ENCODE data around the gene SEMA5B. TPM values are rescaled to one million over a fixed set of nuclear protein-coding genes. Genes with fewer than 3 reads are reported as not detected.

SEMA5B gene
- polyA plus RNA-seq, 1 of the 3 experiments (the other 2 are of a cell fraction): 0.43 TPM

DNA sequence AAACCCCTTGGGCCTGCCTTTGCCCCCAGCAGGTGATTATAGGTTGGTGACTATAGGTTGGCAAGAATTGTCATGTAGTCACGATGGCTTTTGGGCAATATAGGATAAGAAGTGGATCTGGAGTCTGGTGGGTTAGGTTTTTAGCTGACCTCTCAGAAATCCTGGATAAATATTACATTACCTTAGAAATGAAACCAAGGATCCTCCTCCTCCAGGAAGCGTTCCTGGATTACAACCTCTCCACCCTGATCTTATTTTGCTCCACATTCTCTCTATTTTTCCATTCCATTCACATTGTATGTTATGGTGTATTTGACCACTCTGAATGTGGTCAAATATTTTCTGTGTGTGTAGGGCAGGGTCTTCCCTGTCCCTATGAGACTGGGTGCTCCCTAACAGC lies 82.3 kb downstream of the SEMA5B start:
- 86% methylated on average over 2 of the region's 2 CpGs for WGBS (ENCODE audit: low lambda C conversion rate)
- H3K9me3 ChIP-seq: no peaks in the 10 kb centered on the region
- no peaks in the 10 kb centered on the region for H3K9me2 ChIP-seq
- CTCF ChIA-PET: interaction anchor here (1.0 to 15.7 kb wide), 2 partner anchors 10 to 81 kb away, joined by 5 to 342 read pairs; partner anchors contain the start of gene SEMA5B
- peaks cover 10 to 20% of the 10 kb centered on the region in 2 experiments; a peak in 2 of 4 replicates for H3K4me1 ChIP-seq (ENCODE audit: control insufficient read depth in 1 of 2, insufficient read depth in 2 of 2, low read depth in 1 of 2, low read length in 1 of 2)
- H3K27ac ChIP-seq (ENCODE audit: low read depth in 2 of 2, low read length in 1 of 2): no peak overlapping the region
- POLR2A ChIA-PET: no interaction called here
- no peaks in the 10 kb centered on the region for H4K20me1 ChIP-seq (ENCODE audit: insufficient read depth)
- no peak for TF ChIP-seq FOXM1 (IDR thresholded peaks at IDR 0.05; ENCODE audit: low read depth)
- H3K36me3 ChIP-seq (replicated peaks in 1 of 2; ENCODE audit: control insufficient read depth in 1 of 2, insufficient read depth in 2 of 2, low read length in 1 of 2): no peaks in the 10 kb centered on the region
- no peaks in the 10 kb centered on the region for H3F3A ChIP-seq (replicated peaks; ENCODE audit: insufficient read depth)
- DNase-seq: no peak
- no peaks in the 10 kb centered on the region for H3K27me3 ChIP-seq (ENCODE audit: insufficient read depth)
- no peak overlapping the region for H3K9ac ChIP-seq
- no peak overlapping the region for H3K4me3 ChIP-seq (ENCODE audit: low read depth in 2 of 2, low read length in 1 of 2)
- no peak overlapping the region for H3K4me2 ChIP-seq
- no peak overlapping the region for H2AFZ ChIP-seq (ENCODE audit: low read depth)
- no peaks in the 10 kb centered on the region for H3K79me2 ChIP-seq (ENCODE audit: insufficient read depth)

DNA sequence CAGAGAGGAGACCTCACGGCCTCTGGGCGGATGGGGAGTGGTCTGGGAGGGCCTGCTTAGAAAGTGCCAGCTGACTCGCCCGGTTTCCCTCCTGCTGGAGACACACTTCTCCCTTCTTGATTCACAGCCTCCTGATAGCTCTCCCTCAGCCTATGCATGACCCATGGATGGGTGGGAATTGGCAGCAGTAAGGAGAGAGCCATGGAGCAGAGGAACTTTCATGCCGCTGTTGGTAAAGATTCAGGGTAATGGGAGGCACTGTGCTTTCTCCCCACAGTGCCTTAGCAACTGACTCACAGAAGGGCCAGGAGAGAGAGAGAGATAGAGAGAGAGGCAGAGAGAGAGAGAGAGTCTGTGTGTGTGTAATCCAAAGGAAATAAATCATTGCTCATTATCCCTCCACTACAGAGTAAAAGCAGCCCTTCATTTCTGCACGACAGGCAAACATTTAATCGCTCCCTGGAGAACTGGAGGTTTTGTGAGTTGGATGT lies 82.8 kb downstream of the SEMA5B start:
- Histone ChIP-seq H3F3A (replicated peaks; ENCODE audit: insufficient read depth) (no peaks in the 10 kb centered on the region), H2AFZ (ENCODE audit: low read depth) (no peak overlapping the region), H3K27ac (ENCODE audit: low read depth in 2 of 2, low read length in 1 of 2) (no peak overlapping the region), H3K4me2 (no peak overlapping the region), H3K9ac (no peak overlapping the region), H3K4me1 (ENCODE audit: control insufficient read depth in 1 of 2, insufficient read depth in 2 of 2, low read depth in 1 of 2, low read length in 1 of 2) (peaks cover 10 to 20% of the 10 kb centered on the region in 2 experiments; a peak in 2 of 4 replicates), H3K9me2 (no peaks in the 10 kb centered on the region), H3K79me2 (ENCODE audit: insufficient read depth) (no peaks in the 10 kb centered on the region), H3K36me3 (replicated peaks in 1 of 2; ENCODE audit: control insufficient read depth in 1 of 2, insufficient read depth in 2 of 2, low read length in 1 of 2) (no peaks in the 10 kb centered on the region), H3K27me3 (ENCODE audit: insufficient read depth) (no peaks in the 10 kb centered on the region), H3K9me3 (no peaks in the 10 kb centered on the region), H4K20me1 (ENCODE audit: insufficient read depth) (no peaks in the 10 kb centered on the region), H3K4me3 (ENCODE audit: low read depth in 2 of 2, low read length in 1 of 2) (no peak overlapping the region)
- WGBS (ENCODE audit: low lambda C conversion rate): 75% methylated on average over 4 of the region's 7 CpGs
- POLR2A ChIA-PET: no interaction called here
- TF ChIP-seq TCF12 (IDR thresholded peaks at IDR 0.05) (peak; percentile 18; the same call in 1 of the 2 replicates), FOSL2 (IDR thresholded peaks at IDR 0.05; ENCODE audit: borderline replicate concordance, low read depth) (no peak), PBX3 (IDR thresholded peaks at IDR 0.05) (peak; percentile 51), TAF1 (IDR thresholded peaks at IDR 0.05; ENCODE audit: borderline replicate concordance, low read depth, low read length) (no peak)
- no peak for DNase-seq
- CTCF ChIA-PET: interaction anchor here (1.0 to 15.7 kb wide), 2 partner anchors 11 to 82 kb away, joined by 5 to 342 read pairs; partner anchors contain the start of gene SEMA5B

GRCh38 chr3:122943828-122944190 lies 83.8 kb downstream of the SEMA5B start:
- DNase-seq: no peak
- H4K20me1 ChIP-seq (ENCODE audit: insufficient read depth): no peaks in the 10 kb centered on the region
- no peak overlapping the region for H3K4me3 ChIP-seq (ENCODE audit: low read depth in 2 of 2, low read length in 1 of 2)
- no peaks in the 10 kb centered on the region for H3K9me2 ChIP-seq
- no peaks in the 10 kb centered on the region for H3K27me3 ChIP-seq (ENCODE audit: insufficient read depth)
- ChIA-PET CTCF (interaction anchor here (0.6 to 15.7 kb wide), 42 partner anchors 10 to 519 kb away, joined by 3 to 342 read pairs (median 6); partner anchors contain the start of gene SEMA5B), POLR2A (interaction anchor here (1.1 kb wide), 1 partner anchor 84 kb away, joined by 3 read pairs; the partner anchor contains the start of gene SEMA5B)
- 92% methylated on average over 3 of the region's 3 CpGs for WGBS (ENCODE audit: low lambda C conversion rate)
- no peaks in the 10 kb centered on the region for H3K36me3 ChIP-seq (replicated peaks in 1 of 2; ENCODE audit: control insufficient read depth in 1 of 2, insufficient read depth in 2 of 2, low read length in 1 of 2)
- H3K4me2 ChIP-seq: no peak overlapping the region
- peaks cover 10 to 20% of the 10 kb centered on the region in 2 experiments; a peak in 2 of 4 replicates for H3K4me1 ChIP-seq (ENCODE audit: control insufficient read depth in 1 of 2, insufficient read depth in 2 of 2, low read depth in 1 of 2, low read length in 1 of 2)
- H3K79me2 ChIP-seq (ENCODE audit: insufficient read depth): no peaks in the 10 kb centered on the region
- H3K27ac ChIP-seq (ENCODE audit: low read depth in 2 of 2, low read length in 1 of 2): no peak overlapping the region
- no peak overlapping the region for H2AFZ ChIP-seq (ENCODE audit: low read depth)
- TF ChIP-seq FOXM1 (IDR thresholded peaks at IDR 0.05; ENCODE audit: low read depth) (no peak), RXRA (IDR thresholded peaks at IDR 0.05; ENCODE audit: borderline replicate concordance, low read depth) (no peak), JUND (IDR thresholded peaks at IDR 0.05) (no peak), TAF1 (IDR thresholded peaks at IDR 0.05; ENCODE audit: borderline replicate concordance, low read depth, low read length) (no peak), USF2 (IDR thresholded peaks at IDR 0.05; ENCODE audit: borderline replicate concordance, low read depth, low read length) (no peak), EP300 (IDR thresholded peaks at IDR 0.05; ENCODE audit: borderline replicate concordance in 1 of 2, low read depth in 1 of 2, low read length in 1 of 2) (no peak), CTCF (IDR thresholded peaks at IDR 0.05) (no peak), RCOR1 (IDR thresholded peaks at IDR 0.05; ENCODE audit: low read length) (no peak), POLR2AphosphoS5 (IDR thresholded peaks at IDR 0.05; ENCODE audit: low read depth, low read length) (no peak), NFIC (IDR thresholded peaks at IDR 0.05; ENCODE audit: borderline replicate concordance) (no peak), GATA2 (CRISPR knock-in tag; IDR thresholded peaks at IDR 0.05) (no peak), SIN3A (IDR thresholded peaks at IDR 0.05; ENCODE audit: borderline replicate concordance, low read depth, low read length) (no peak)
- no peaks in the 10 kb centered on the region for H3F3A ChIP-seq (replicated peaks; ENCODE audit: insufficient read depth)
- H3K9me3 ChIP-seq: no peaks in the 10 kb centered on the region
- no peak overlapping the region for H3K9ac ChIP-seq
